Neural cell (in vitro differentiated cells): ENCODE measurements around the gene ACSS1. TPM values are rescaled to one million over a fixed set of nuclear protein-coding genes. Genes with fewer than 3 reads are reported as not detected.

Experiments used
- H2AFZ ChIP-seq: fragments of 200-600, 300-800 bp; sonication (generic), shearing (Covaris generic); 2 replicates; pipeline ENCODE4 v1.6.0; 2014; ENCODE audit warnings: low read depth, mild to moderate bottlenecking, antibody characterized with exemption, low read length, moderate library complexity
- H3F3A ChIP-seq: fragments of 200-600 bp; shearing (Covaris generic); 2 replicates; pipeline ENCODE4 v1.6.1; 2016; ENCODE audit warnings: mild to moderate bottlenecking, moderate library complexity, mixed read lengths, antibody characterized with exemption, low read length; ENCODE audit not compliant: insufficient read depth, poor library complexity, severe bottlenecking
- H3K27ac ChIP-seq: fragments of 200-600, 300-800 bp; sonication (generic), shearing (Covaris generic); 2 replicates; pipeline ENCODE4 v1.5.1; 2014; ENCODE audit warnings: mild to moderate bottlenecking, low read length, moderate library complexity
- H3K27me3 ChIP-seq: fragments of 300-800, 200-600 bp; sonication (generic), shearing (Covaris generic); 2 replicates; pipeline ENCODE4 v1.6.0; 2014; ENCODE audit warnings: mild to moderate bottlenecking, low read depth, low read length, moderate library complexity; ENCODE audit not compliant: insufficient read depth
- H3K36me3 ChIP-seq: fragments of 300-800, 200-600 bp; sonication (generic), shearing (Covaris generic); 2 replicates; pipeline ENCODE4 v1.5.1; 2014; ENCODE audit warnings: mild to moderate bottlenecking, antibody characterized with exemption, low read length, moderate library complexity; ENCODE audit not compliant: insufficient read depth
- H3K4me2 ChIP-seq: fragments of 300-800, 200-600 bp; sonication (generic), shearing (Covaris generic); 2 replicates; pipeline ENCODE4 v1.6.0; 2014; ENCODE audit warnings: mild to moderate bottlenecking, low read length
- H3K4me3 ChIP-seq: fragments of 300-800, 200-600 bp; sonication (generic), shearing (Covaris generic); 2 replicates; pipeline ENCODE4 v1.5.1; 2014; ENCODE audit warnings: mild to moderate bottlenecking, low read length, moderate library complexity
- H3K79me2 ChIP-seq: fragments of 200-600 bp; shearing (Covaris generic); replicated peaks from 2 replicates; pipeline ENCODE4 v1.6.0; 2014; ENCODE audit warnings: mild to moderate bottlenecking, low read length, moderate library complexity; ENCODE audit not compliant: insufficient read depth
- H3K9ac ChIP-seq: fragments of 300-800, 200-600 bp; sonication (generic), shearing (Covaris generic); 2 replicates; pipeline ENCODE4 v1.6.1; 2016; ENCODE audit warnings: mild to moderate bottlenecking, low read length, mixed read lengths
- H3K9me2 ChIP-seq: fragments of 200-600 bp; shearing (Covaris generic); 2 replicates; pipeline ENCODE4 v1.6.1; 2016; ENCODE audit warnings: mild to moderate bottlenecking, low read length, mixed read lengths; ENCODE audit not compliant: insufficient read depth
- H3K9me3 ChIP-seq: fragments of 200-600, 300-800 bp; sonication (generic), shearing (Covaris generic); 2 replicates; pipeline ENCODE4 v1.6.1; 2016; ENCODE audit warnings: mild to moderate bottlenecking, mixed run types, low read length, moderate library complexity, mixed read lengths
- H4K20me1 ChIP-seq: fragments of 200-600 bp; shearing (Covaris generic); 2 replicates; pipeline ENCODE4 v1.6.1; 2016; ENCODE audit warnings: mild to moderate bottlenecking, mixed run types; ENCODE audit not compliant: insufficient read depth
- CTCF ChIP-seq: fragments of 450-650 bp; IDR thresholded peaks from 2 replicates; pipeline ENCODE4 v1.5.1; 2014; ENCODE audit warnings: antibody characterized with exemption, mild to moderate bottlenecking, moderate library complexity; ENCODE audit not compliant: poor library complexity, severe bottlenecking
- EP300 ChIP-seq: fragments of 450-650 bp; conservative IDR thresholded peaks from 2 replicates; pipeline ENCODE4 v1.6.1; 2014; ENCODE audit warnings: antibody characterized with exemption, mild to moderate bottlenecking, moderate library complexity; ENCODE audit not compliant: poor library complexity, severe bottlenecking
- EZH2 ChIP-seq: fragments of 200-600, 300-800 bp; shearing (Covaris generic), sonication (generic); IDR thresholded peaks from 2 replicates; pipeline ENCODE4 v1.6.1; 2014; ENCODE audit warnings: antibody characterized with exemption, low read length, borderline replicate concordance, mild to moderate bottlenecking; ENCODE audit not compliant: insufficient read depth, poor library complexity, severe bottlenecking
- MXI1 ChIP-seq: fragments of 450-650 bp; conservative IDR thresholded peaks from 2 replicates; pipeline ENCODE4 v1.6.1; 2014; ENCODE audit warnings: antibody characterized with exemption, mild to moderate bottlenecking; ENCODE audit not compliant: poor library complexity, severe bottlenecking
- POLR2AphosphoS5 ChIP-seq: IDR thresholded peaks from 2 replicates; pipeline ENCODE4 v1.6.1; 2012
- RAD21 ChIP-seq: fragments of 450-650 bp; conservative IDR thresholded peaks from 2 replicates; pipeline ENCODE4 v1.6.1; 2014; ENCODE audit warnings: antibody characterized with exemption, mild to moderate bottlenecking, moderate library complexity
- REST ChIP-seq: IDR thresholded peaks from 2 replicates; pipeline ENCODE4 v1.6.1; 2012; ENCODE audit warnings: borderline replicate concordance
- SMC3 ChIP-seq: fragments of 450-650 bp; conservative IDR thresholded peaks from 2 replicates; pipeline ENCODE4 v1.6.1; 2014; ENCODE audit warnings: antibody characterized with exemption, mild to moderate bottlenecking, moderate library complexity; ENCODE audit not compliant: poor library complexity
- TAF1 ChIP-seq: IDR thresholded peaks from 2 replicates; pipeline ENCODE4 v1.6.1; 2012; ENCODE audit warnings: low read depth
- polyA plus RNA-seq: library from polyadenylated mRNA; depleted of rRNA; stranded (reverse); fragments of >200 nt; gene quantifications from 2 replicates; pipeline ENCODE4 v1.2.3, GENCODE V29; 2014

Gene ACSS1
- polyA plus RNA-seq, 1 donor from 2014 or later = not detected

- TF ChIP-seq EZH2 = no peak
- no peak for TF ChIP-seq TAF1
- TF ChIP-seq MXI1 = no peak
- TF ChIP-seq RAD21 = no peak
- no peak for TF ChIP-seq CTCF
- TF ChIP-seq EP300 = no peak
- TF ChIP-seq SMC3 = no peak
- TF ChIP-seq POLR2AphosphoS5 = no peak
- no peak for TF ChIP-seq REST
- no peaks in the 10 kb centered on the region for H3K79me2 ChIP-seq
- H3K36me3 ChIP-seq = no peaks in the 10 kb centered on the region
- no peak overlapping the region for H3K4me3 ChIP-seq
- no peaks in the 10 kb centered on the region for H3F3A ChIP-seq
- no peaks in the 10 kb centered on the region for H3K27me3 ChIP-seq
- no peaks in the 10 kb centered on the region for H3K9me3 ChIP-seq
- H3K27ac ChIP-seq = no peak overlapping the region
- H3K9ac ChIP-seq = no peak overlapping the region
- no peak overlapping the region for H2AFZ ChIP-seq
- no peaks in the 10 kb centered on the region for H3K9me2 ChIP-seq
- H4K20me1 ChIP-seq = no peaks in the 10 kb centered on the region
- H3K4me2 ChIP-seq = no peak overlapping the region
Observed at GRCh38 chr20:25007491-25008305, 50.2 kb downstream of the ACSS1 start.

- no peaks in the 10 kb centered on the region for H3K36me3 ChIP-seq
- no peaks in the 10 kb centered on the region for H4K20me1 ChIP-seq
- H3F3A ChIP-seq = no peaks in the 10 kb centered on the region
- H3K4me3 ChIP-seq = no peak overlapping the region
- H3K79me2 ChIP-seq = no peaks in the 10 kb centered on the region
- H3K9me3 ChIP-seq = no peaks in the 10 kb centered on the region
- H2AFZ ChIP-seq = no peak overlapping the region
- no peaks in the 10 kb centered on the region for H3K27me3 ChIP-seq
- H3K27ac ChIP-seq = no peak overlapping the region
- no peaks in the 10 kb centered on the region for H3K9me2 ChIP-seq
- TF ChIP-seq TAF1 (no peak), CTCF (no peak), POLR2AphosphoS5 (no peak), RAD21 (no peak), EP300 (no peak), REST (no peak), SMC3 (no peak), MXI1 (no peak), EZH2 (no peak)
- no peak overlapping the region for H3K4me2 ChIP-seq
- no peak overlapping the region for H3K9ac ChIP-seq
Observed at GRCh38 chr20:25006431-25007167, 51.3 kb downstream of the ACSS1 start.
